Measurements from ENCODE around the gene VEGFC.

The VEGFC gene

DNA sequence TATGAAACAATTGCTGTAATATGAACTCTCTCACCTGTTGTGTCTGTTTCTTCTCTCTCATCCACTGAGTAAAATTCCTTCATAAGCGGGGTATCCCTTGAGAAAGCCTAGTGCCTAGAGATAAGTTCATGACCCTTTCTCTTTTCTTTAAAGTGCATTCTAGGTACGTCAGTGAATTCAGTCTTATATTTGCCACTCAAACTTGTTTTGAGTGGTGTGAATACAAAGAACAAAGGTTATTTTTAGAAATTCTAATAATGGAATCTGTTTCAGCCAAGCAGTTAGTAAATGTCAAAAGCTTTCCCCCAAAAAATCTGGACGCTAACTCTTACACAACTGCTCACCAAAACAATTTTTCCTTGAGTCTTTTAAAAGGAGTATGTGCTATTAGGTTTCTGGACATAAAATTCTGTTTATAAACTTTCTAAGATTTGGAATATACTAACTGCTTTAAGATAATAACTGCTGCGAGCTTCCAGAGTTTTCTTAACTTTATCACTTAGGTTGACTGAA is 112.0 kb downstream of the VEGFC start:
- no peak for DNase-seq (ENCODE audit: low read depth in 2 of 2)

DNA sequence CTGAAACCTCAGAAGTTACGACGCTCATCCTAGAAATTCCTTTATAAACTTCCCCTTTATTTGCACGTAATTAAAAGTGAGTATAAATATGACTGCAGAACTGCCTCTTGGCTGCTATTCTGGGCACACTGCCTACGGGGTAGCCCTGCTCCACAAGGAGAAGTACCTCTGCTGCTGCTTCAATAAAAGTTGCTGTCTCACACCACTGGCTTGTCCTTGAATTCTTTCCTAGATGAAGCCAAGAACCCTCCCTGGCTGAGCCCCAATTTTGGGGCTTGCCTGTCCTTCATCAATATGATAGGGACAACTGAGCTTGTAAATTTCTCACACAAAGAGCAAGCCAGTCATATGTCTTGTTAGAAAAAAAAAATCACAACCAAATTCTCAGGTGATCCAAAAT is 115.8 kb downstream of the VEGFC start:
- no peak for DNase-seq (ENCODE audit: low read depth in 2 of 2)

GRCh38 chr4:176675810-176676209 is 116.9 kb downstream of the VEGFC start:
- DNase-seq (ENCODE audit: low read depth in 2 of 2): no peak

DNA sequence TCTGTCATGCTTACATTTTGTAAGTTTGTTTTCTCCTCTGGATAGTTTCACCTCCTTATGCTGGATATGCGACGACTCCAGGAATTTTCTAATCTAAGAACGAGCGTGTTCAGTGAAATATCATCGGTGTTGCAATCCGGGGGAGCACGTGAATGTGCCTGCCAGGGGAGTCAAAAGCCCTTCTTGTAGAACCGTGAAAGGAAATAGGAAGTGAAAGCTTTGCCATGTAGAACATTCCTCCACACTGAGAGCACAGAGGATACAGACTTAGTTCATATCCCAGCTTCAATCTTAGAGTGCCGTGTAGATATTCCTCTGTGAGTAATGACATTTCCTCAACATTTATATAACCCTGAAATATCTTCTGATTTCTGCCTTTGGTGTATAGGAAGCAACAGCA is 121.2 kb downstream of the VEGFC start:
- DNase-seq (ENCODE audit: low read depth in 2 of 2): no peak

- no peak for DNase-seq (ENCODE audit: low read depth in 2 of 2)
Measured at GRCh38 chr4:176668324-176668723, 124.4 kb downstream of the VEGFC start.

- no peak for DNase-seq (ENCODE audit: low read depth in 2 of 2)
Measured at GRCh38 chr4:176664964-176665363, 127.8 kb downstream of the VEGFC start.

- DNase-seq (ENCODE audit: low read depth in 2 of 2): no peak
Measured at GRCh38 chr4:176660561-176660960, 132.2 kb downstream of the VEGFC start.

DNA sequence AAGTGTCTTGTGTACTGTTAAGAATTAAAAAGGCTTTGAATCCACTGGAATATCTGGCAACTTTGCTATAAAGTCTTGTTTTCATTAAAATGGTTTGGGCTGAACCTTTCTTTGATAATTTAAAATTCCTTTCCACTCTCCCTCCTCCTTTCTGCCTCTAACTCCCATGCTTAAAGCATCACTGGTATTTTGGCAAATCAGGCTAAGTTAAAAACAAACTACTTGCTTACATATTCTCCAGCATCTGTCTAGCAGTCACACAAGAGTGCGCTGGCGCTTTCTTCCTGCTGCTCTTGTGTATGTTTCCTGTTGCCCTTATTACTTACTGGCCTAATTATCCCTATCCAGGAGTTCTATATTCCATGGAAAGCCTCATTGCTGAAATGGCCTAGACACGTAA is 136.6 kb downstream of the VEGFC start:
- no peak for DNase-seq (ENCODE audit: low read depth in 2 of 2)

DNA sequence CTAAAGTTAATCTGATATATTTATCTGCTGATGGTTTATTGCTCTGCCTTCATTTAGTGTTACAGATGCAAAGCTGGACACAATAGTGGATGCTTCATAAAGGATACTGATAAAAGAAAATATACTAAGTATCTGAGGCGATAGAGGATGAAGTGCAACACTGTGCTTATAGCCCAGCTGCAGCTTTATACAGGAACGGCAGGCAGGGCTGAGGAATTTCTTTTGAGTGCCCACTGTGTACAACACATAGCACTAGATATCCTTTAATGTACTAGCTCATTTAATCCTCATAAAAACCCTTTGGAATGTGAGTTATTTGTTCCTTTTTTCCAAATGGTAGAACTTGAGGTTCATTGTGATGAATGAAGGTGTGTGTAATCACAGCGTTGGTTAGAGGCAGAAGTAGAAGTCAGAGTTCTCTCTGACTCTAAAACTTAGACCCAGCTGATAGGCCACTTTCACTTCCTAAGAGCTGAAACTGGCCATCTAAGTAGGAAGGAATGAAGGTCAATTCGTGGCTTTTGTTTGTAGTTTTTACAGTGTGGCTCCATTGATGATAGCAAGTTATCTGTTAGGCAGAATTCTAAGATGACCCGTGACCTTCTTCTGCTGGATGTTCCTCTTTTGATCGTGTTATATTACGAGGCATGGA is 138.0 kb downstream of the VEGFC start:
- DNase-seq (ENCODE audit: low read depth in 2 of 2): no peak

- no peak for DNase-seq (ENCODE audit: low read depth in 2 of 2)
Measured at GRCh38 chr4:176653401-176654220, 139.1 kb downstream of the VEGFC start.

DNA sequence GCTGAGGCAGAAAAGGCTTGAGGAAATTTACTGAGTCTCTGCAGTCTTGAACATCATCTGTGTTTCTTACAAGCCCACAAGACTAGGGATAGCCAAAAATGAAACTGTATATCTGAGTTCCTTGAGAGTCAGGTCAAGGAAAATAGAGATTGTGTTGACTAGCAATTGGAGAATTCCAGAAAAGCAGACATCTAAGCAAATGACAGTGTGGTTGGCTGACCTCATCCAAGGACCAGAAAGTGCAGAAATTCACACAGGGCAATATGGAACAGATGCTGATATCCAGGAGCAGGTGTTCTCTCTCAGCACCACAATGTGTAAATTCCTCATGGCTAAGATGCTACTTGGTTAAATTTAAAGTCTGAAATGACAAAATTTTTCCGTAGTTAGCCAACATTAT is 146.4 kb downstream of the VEGFC start:
- DNase-seq (ENCODE audit: low read depth in 2 of 2): no peak

- no peak for DNase-seq (ENCODE audit: low read depth in 2 of 2)
Measured at GRCh38 chr4:176645246-176645960, 147.3 kb downstream of the VEGFC start.

DNA sequence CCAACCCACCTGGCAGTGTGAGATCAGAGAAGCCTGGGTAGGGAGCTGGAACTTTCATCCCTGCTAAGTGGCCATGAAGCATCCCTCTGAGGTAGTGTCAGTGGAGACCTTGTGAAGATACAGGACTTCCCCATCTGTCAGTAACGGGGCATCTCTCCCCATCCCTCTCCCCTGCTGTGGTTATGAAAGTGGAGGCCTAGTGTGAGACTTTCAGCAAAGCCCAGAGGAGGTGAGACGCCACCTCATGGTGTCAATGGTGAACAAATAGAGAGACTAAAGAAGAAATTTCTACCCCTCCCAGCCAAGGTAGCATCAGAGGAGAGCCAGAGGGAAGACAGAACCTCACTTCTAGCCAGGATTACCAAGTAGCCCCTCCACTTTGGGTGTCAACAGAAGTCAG is 150.2 kb downstream of the VEGFC start:
- DNase-seq (ENCODE audit: low read depth in 2 of 2): no peak

- no peak for DNase-seq (ENCODE audit: low read depth in 2 of 2)
Measured at GRCh38 chr4:176641237-176641636, 151.5 kb downstream of the VEGFC start.

DNA sequence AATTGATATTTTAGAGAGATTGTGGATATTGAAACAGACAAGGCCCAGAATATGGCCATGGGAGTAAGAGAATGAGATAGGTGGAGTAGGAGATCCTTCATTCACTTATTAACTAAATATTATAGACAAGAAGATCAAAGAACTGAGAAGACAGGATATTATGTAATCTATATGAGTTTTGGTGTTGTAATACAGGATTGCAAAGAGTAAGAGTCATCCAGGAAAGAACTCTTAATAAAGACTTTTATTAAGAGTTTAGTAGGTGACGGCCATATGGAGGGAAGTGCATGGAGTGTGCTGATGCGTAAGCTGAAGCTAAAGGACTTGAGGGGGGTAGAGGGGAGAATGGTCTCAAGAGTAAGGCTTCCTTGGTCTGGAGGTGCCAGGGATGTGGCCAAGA is 153.7 kb downstream of the VEGFC start:
- no peak for DNase-seq (ENCODE audit: low read depth in 2 of 2)

GRCh38 chr4:176636292-176636691 is 156.4 kb downstream of the VEGFC start:
- no peak for DNase-seq (ENCODE audit: low read depth in 2 of 2)

- DNase-seq (ENCODE audit: low read depth in 2 of 2): no peak
Measured at GRCh38 chr4:176635372-176636261, 157.1 kb downstream of the VEGFC start.

Measured in stimulated activated CD8-positive, alpha-beta memory T cell treated with anti-CD3 and anti-CD28 coated beads, Interleukin-7, amount 100 ng/mL, for 4 hours (primary cell).